Fibroblast of villous mesenchyme (primary cell): Measurements from ENCODE around the gene TEC. TPM values are rescaled to one million over a fixed set of nuclear protein-coding genes. Genes with fewer than 3 reads are reported as not detected.

Experiments
- DNase-seq: peaks from one replicate; pipeline ENCODE4 v3.0.0-alpha.2; 2010; ENCODE audit warnings: low read depth
- H3K4me3 ChIP-seq: 2 replicates; pipeline ENCODE4 v1.5.1; 2011; ENCODE audit warnings: low read depth, mild to moderate bottlenecking, low read length
- CTCF ChIP-seq: IDR thresholded peaks from 2 replicates; pipeline ENCODE4 v1.5.1; 2012; ENCODE audit warnings: low read depth, mild to moderate bottlenecking, low read length; ENCODE audit not compliant: insufficient read depth
- total RNA-seq: library from RNA; depleted of rRNA; stranded (reverse); fragments of >200 nt; gene quantifications from 2 replicates; pipeline ENCODE4 v1.2.3, GENCODE V29; 2012

TEC gene
- total RNA-seq, 1 donor: 0.43 TPM

DNA sequence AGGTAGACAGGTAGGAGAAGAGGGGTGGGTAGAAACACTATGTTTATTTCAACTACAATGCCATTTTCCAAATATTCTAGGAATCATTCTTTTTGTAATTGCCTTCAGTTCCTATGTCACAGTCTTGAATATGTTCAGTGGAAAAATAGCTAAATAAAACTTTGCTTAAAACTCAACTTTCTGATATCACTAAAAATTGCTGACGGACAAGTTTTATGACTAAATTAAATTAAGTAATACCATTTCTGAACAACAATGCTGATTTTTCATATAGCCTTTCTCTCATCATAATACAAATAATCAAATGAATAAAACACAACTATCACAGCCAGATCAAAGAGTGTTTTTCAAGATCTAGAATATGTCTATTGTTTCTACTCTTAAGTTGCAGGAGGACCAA, 53.1 kb downstream of the TEC start:
- no peak overlapping the region for H3K4me3 ChIP-seq
- no peak for DNase-seq
- no peak for TF ChIP-seq CTCF

DNA sequence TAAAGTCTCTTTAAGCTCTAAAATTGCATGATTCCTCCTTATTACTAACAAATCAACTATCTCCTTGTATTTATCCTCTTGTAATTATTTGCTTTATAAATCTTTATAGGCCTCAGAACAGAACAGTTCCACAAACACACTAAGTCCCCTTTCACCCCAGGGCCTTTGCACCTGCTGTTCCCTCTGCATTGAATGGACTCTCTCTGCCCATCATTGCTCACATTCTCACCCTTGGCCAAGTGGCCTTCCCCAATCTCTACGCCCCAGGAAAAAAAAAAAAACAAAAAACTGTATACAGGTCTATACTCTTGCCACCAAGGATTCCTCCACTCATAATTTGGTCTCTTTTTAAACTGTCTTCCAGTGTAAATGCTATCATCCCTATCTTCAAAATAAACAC, 53.7 kb downstream of the TEC start:
- TF ChIP-seq CTCF: no peak
- no peak overlapping the region for H3K4me3 ChIP-seq
- no peak for DNase-seq

- no peak for TF ChIP-seq CTCF
- no peak for DNase-seq
- H3K4me3 ChIP-seq: no peak overlapping the region
Observed at GRCh38 chr4:48212165-48212564, 57.5 kb downstream of the TEC start.

GRCh38 chr4:48210966-48211328, 58.7 kb downstream of the TEC start:
- TF ChIP-seq CTCF: no peak
- DNase-seq: no peak
- no peak overlapping the region for H3K4me3 ChIP-seq

DNA sequence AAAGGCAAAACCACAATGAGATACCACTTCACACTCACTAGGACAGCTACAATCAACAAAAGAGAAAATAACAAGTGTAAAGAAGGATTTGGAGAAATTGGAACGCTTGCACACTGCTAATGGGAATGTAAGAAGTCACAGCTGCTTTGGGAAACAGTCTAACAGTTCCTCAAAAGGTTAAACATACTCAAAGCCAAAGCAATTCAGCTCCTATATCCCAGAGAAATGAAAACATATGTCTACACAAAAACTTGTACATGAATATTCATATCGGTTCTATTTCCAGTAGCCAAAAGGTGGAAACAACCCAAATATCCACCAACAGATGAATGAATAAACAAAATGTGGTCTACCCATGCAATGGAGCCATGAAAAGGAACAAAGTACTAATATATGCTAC, 64.0 kb downstream of the TEC start:
- TF ChIP-seq CTCF: no peak
- DNase-seq: no peak

GRCh38 chr4:48205107-48205506, 64.5 kb downstream of the TEC start:
- TF ChIP-seq CTCF: no peak
- DNase-seq: no peak
- no peak overlapping the region for H3K4me3 ChIP-seq

More for the DNA sequence above, 64.0 kb downstream of the TEC start:
- no peak overlapping the region for H3K4me3 ChIP-seq

DNA sequence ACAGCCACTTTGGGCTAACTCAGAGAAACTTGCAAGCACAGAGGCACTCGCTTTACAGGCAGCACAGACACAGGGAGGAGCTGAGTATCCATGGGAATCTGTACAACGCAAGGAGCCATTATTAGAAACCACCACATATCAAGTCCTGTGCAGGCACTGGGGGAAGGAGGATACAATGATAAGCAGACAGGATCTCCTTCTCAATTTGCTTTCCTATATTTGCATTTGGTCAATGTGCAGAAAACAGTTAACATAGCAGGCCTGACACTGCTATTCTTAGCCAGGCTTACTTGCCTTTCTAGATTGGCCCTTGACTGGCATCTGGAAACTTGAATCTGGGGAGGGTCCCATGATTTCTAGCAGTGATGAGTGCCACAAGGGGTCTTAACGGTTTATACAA, 65.8 kb downstream of the TEC start:
- no peak for TF ChIP-seq CTCF
- H3K4me3 ChIP-seq: no peak overlapping the region
- DNase-seq: no peak
